ENCODE results near the gene PAPOLB. TPM values are rescaled to one million over a fixed set of nuclear protein-coding genes. Genes with fewer than 3 reads are reported as not detected.

PAPOLB gene
- total and polyA plus RNA-seq, 2 donors (not counting 3 experiments of a cell fraction or from before 2014, with no cell fraction given), result 0.07 TPM; not detected in 1

- FAIRE-seq (no peak), DNase-seq (ENCODE audit: low read depth, low spot score) (no peak)
- Histone ChIP-seq H3K36me3 (ENCODE audit: control insufficient read depth in 2 of 2, extremely low read depth in 1 of 2, insufficient read depth in 2 of 2, low read length in 2 of 2) (no peaks in the 10 kb centered on the region), H3K9me3 (replicated peaks; ENCODE audit: control insufficient read depth, insufficient read depth, low read length) (no peaks in the 10 kb centered on the region), H3K27me3 (ENCODE audit: control insufficient read depth in 2 of 2, insufficient read depth in 2 of 2, low read length in 2 of 2) (no peaks in the 10 kb centered on the region), H2AFZ (ENCODE audit: low read depth, low read length) (no peak overlapping the region), H3K9ac (replicated peaks; ENCODE audit: extremely low read depth, insufficient read depth, low read length) (no peak overlapping the region), H3K79me2 (ENCODE audit: control insufficient read depth, insufficient read depth, low read length) (no peaks in the 10 kb centered on the region), H3K9me1 (replicated peaks; ENCODE audit: control insufficient read depth, extremely low read depth, insufficient read depth, low read length) (no peaks in the 10 kb centered on the region), H3K4me2 (ENCODE audit: insufficient read depth, low read length) (no peak overlapping the region), H3K4me1 (ENCODE audit: control insufficient read depth, extremely low read depth, insufficient read depth, low read length) (no peaks in the 10 kb centered on the region), H3K27ac (ENCODE audit: insufficient read depth, low read depth, low read length) (no peak overlapping the region), H3K4me3 (replicated peaks in 1 of 3; ENCODE audit: insufficient read depth in 1 of 3, low read depth in 1 of 3, low read length in 3 of 3) (no peak overlapping the region), H4K20me1 (replicated peaks; ENCODE audit: control insufficient read depth, extremely low read depth, insufficient read depth, low read length) (no peaks in the 10 kb centered on the region)
- no TSS peak for BruUV-seq (replicated peaks)
- TF ChIP-seq EZH2 (IDR thresholded peaks at IDR 0.05; ENCODE audit: borderline replicate concordance, low read depth, low read length, severe bottlenecking) (no peak), POLR2A (IDR thresholded peaks at IDR 0.05; ENCODE audit: low read depth, low read length) (no peak), MAX (IDR thresholded peaks at IDR 0.05; ENCODE audit: insufficient read depth, insufficient read length) (no peak), FOS (IDR thresholded peaks at IDR 0.05; ENCODE audit: borderline replicate concordance, insufficient read depth, low read length) (no peak), MYC (IDR thresholded peaks at IDR 0.05; ENCODE audit: low read depth, low read length) (no peak), JUN (IDR thresholded peaks at IDR 0.05; ENCODE audit: borderline replicate concordance, insufficient read depth, insufficient read length, low read depth) (no peak), CTCF (IDR thresholded peaks at IDR 0.05; ENCODE audit: extremely low read depth in 1 of 2, insufficient read depth in 1 of 2, low read depth in 1 of 2, low read length in 2 of 2) (no peak), GATA2 (IDR thresholded peaks at IDR 0.05; ENCODE audit: insufficient read depth, insufficient read length, low read depth, low read length) (no peak), POLR2AphosphoS5 (IDR thresholded peaks at IDR 0.05; ENCODE audit: insufficient read depth, low read depth, low read length) (no peak)
- ChIA-PET POLR2A (no interaction called here), CTCF (interaction anchor here (1.0 to 2.2 kb wide), 4 partner anchors 8 to 25 kb away, joined by 3 to 8 read pairs (median 4); no protein-coding TSS in a partner anchor)
- dilution Hi-C loops (cut with MboI; ENCODE audit: extremely low pct_ligation_motif_present, low sequenced_read_pairs), result no loop called here
- intact Hi-C loops (cut with micrococcal nuclease), result no loop called here
Observed at GRCh38 chr7:4816419-4817080, 45.3 kb downstream of the PAPOLB start.
